Fibroblast of lung (primary cell): ENCODE data around the gene RNASEH2A. TPM values are rescaled to one million over a fixed set of nuclear protein-coding genes. Genes with fewer than 3 reads are reported as not detected.

ENCODE experiments used
- DNase-seq, 2 donors: peaks; one replicate each; pipeline versions ENCODE4 v3.0.0 to v3.0.0-alpha.2; 2010; ENCODE audit warnings: low read depth in 2 of 2
- H2AFZ ChIP-seq: 2 replicates; pipeline ENCODE4 v1.5.1; 2012; ENCODE audit warnings: low read length, control low read depth, inconsistent platforms
- H3K27ac ChIP-seq: 2 replicates; pipeline ENCODE4 v1.5.1; 2011; ENCODE audit warnings: low read length, control low read depth; ENCODE audit not compliant: insufficient read depth
- H3K27me3 ChIP-seq: 2 replicates; pipeline ENCODE4 v1.5.1; 2011; ENCODE audit warnings: mild to moderate bottlenecking, low read length; ENCODE audit not compliant: control insufficient read depth, insufficient read depth
- H3K36me3 ChIP-seq: 2 replicates; pipeline ENCODE4 v1.5.1; 2011; ENCODE audit warnings: low read length; ENCODE audit not compliant: control insufficient read depth, insufficient read depth
- H3K4me1 ChIP-seq: 2 replicates; pipeline ENCODE4 v1.5.1; 2011; ENCODE audit warnings: low read length; ENCODE audit not compliant: control insufficient read depth, insufficient read depth; ENCODE audit errors: extremely low read depth
- H3K4me2 ChIP-seq: 2 replicates; pipeline ENCODE4 v1.5.1; 2011; ENCODE audit warnings: low read length, control low read depth; ENCODE audit not compliant: insufficient read depth; ENCODE audit errors: extremely low read depth
- H3K4me3 ChIP-seq, 4 experiments: fragments of 200-600 bp in 1 of 4; sonication (generic) in 1 of 4; replicated peaks in 1 of 4; 2 replicates each; pipeline ENCODE4 v1.5.1; 2011 to 2016; ENCODE audit warnings: low read length in 4 of 4, low read depth in 3 of 4, mild to moderate bottlenecking in 3 of 4, control low read depth in 2 of 4, inconsistent platforms in 1 of 4, mixed read lengths in 1 of 4; ENCODE audit not compliant: insufficient read depth in 1 of 4; ENCODE audit errors: control extremely low read depth in 1 of 4
- H3K79me2 ChIP-seq: 2 replicates; pipeline ENCODE4 v1.5.1; 2012; ENCODE audit warnings: mild to moderate bottlenecking, low read length, inconsistent platforms; ENCODE audit not compliant: control insufficient read depth, insufficient read depth
- H3K9ac ChIP-seq: 2 replicates; pipeline ENCODE4 v1.5.1; 2011; ENCODE audit warnings: mild to moderate bottlenecking, low read length, control low read depth; ENCODE audit not compliant: insufficient read depth
- H3K9me3 ChIP-seq: 2 replicates; pipeline ENCODE4 v1.5.1; 2012; ENCODE audit warnings: low read depth, low read length; ENCODE audit not compliant: control insufficient read depth, insufficient read depth
- H4K20me1 ChIP-seq: 2 replicates; pipeline ENCODE4 v1.5.1; 2011; ENCODE audit warnings: low read length; ENCODE audit not compliant: control insufficient read depth, insufficient read depth; ENCODE audit errors: extremely low read depth
- CTCF ChIP-seq, 2 donors: IDR thresholded peaks in 1 of 2; conservative IDR thresholded peaks in 1 of 2; 1 replicate in 1 of 2; 2 replicates in 1 of 2; pipeline ENCODE4 v1.5.1; 2011 to 2012; ENCODE audit warnings: low read length in 2 of 2, control low read depth in 1 of 2, inconsistent platforms in 1 of 2, low read depth in 1 of 2, mild to moderate bottlenecking in 1 of 2
- EZH2 ChIP-seq: IDR thresholded peaks from 2 replicates; pipeline ENCODE4 v1.5.1; 2012; ENCODE audit warnings: low read length, control low read depth, mild to moderate bottlenecking; ENCODE audit errors: missing control alignments
- polyA plus RNA-seq, 2 donors: library from polyadenylated mRNA; depleted of rRNA in 1 of 2; stranded (reverse) in 1 of 2; unstranded in 1 of 2; fragments of >200 nt; gene quantifications; 2 replicates each; pipeline ENCODE4 v1.2.1, GENCODE V29; 2011 to 2012; ENCODE audit warnings: missing spikeins in 1 of 2
- total RNA-seq: library from RNA; depleted of rRNA; stranded (reverse); fragments of >200 nt; gene quantifications from 2 replicates; pipeline ENCODE4 v1.2.1, GENCODE V29; 2014

RNASEH2A gene
- total and polyA plus RNA-seq, 2 donors (not counting 1 experiment from before 2014, with no cell fraction given): 8.9 to 14.3 TPM

- no peaks in the 10 kb centered on the region for H3K9me3 ChIP-seq
- H3K36me3 ChIP-seq: no peaks in the 10 kb centered on the region
- H3K9ac ChIP-seq: no peak overlapping the region
- no peak overlapping the region for H3K4me3 ChIP-seq
- no peak for DNase-seq
- H4K20me1 ChIP-seq: no peaks in the 10 kb centered on the region
- H3K79me2 ChIP-seq: no peaks in the 10 kb centered on the region
- no peak overlapping the region for H2AFZ ChIP-seq
- no peak for TF ChIP-seq EZH2
- TF ChIP-seq CTCF (conservative IDR thresholded peaks at IDR 0.05 in 1 of 2, IDR thresholded peaks at IDR 0.05 in 1 of 2; ENCODE audit: low read depth in 1 of 2, low read length in 2 of 2): peak in 1 of 2 donors; percentile 23
- H3K4me2 ChIP-seq: peak overlapping the region; percentile 5
- peaks cover 2% of the 10 kb centered on the region for H3K27me3 ChIP-seq
- no peak overlapping the region for H3K27ac ChIP-seq
- peaks cover 3% of the 10 kb centered on the region for H3K4me1 ChIP-seq
These were observed 19.1 kb downstream of the RNASEH2A start for GRCh38 chr19:12825254-12826131.

GRCh38 chr19:12828494-12828893 lies 22.1 kb downstream of the RNASEH2A start:
- no peak for TF ChIP-seq EZH2
- Histone ChIP-seq H3K27ac (no peak overlapping the region), H3K4me2 (peak overlapping the region; percentile 5), H3K9me3 (no peaks in the 10 kb centered on the region), H3K27me3 (peaks cover 10% of the 10 kb centered on the region), H4K20me1 (no peaks in the 10 kb centered on the region), H2AFZ (no peak overlapping the region), H3K4me1 (peaks cover 3% of the 10 kb centered on the region), H3K9ac (no peak overlapping the region), H3K36me3 (no peaks in the 10 kb centered on the region), H3K79me2 (no peaks in the 10 kb centered on the region), H3K4me3 (no peak overlapping the region)
- DNase-seq: peak in 1 of 2 donors; percentile 21

DNA sequence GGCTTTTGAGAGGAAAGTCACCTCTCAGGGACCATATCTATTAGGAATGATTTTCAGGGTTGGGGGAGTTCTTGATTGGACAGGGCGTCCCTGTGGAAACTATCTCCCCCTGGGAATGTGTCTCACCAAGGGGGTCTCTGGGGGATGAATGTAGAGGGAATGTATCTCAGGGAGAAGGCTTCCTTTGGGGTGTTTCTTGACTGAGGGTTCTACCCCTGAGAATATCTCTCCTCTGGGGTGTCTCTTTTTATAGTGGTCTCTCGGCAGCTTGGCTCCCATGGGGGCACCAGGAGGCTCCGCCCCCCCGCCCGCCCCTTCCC lies 27.0 kb downstream of the RNASEH2A start:
- H3K4me1 ChIP-seq: peaks cover under 1% of the 10 kb centered on the region
- no peak overlapping the region for H3K9ac ChIP-seq
- H3K27ac ChIP-seq: no peak overlapping the region
- H2AFZ ChIP-seq: no peak overlapping the region
- no peaks in the 10 kb centered on the region for H3K36me3 ChIP-seq
- peaks cover 48% of the 10 kb centered on the region for H3K27me3 ChIP-seq
- peak overlapping the region in 1 of 4 experiments; percentile 25 for H3K4me3 ChIP-seq
- no peak overlapping the region for H3K4me2 ChIP-seq
- TF ChIP-seq EZH2 (no peak), CTCF (conservative IDR thresholded peaks at IDR 0.05 in 1 of 2, IDR thresholded peaks at IDR 0.05 in 1 of 2; ENCODE audit: low read depth in 1 of 2, low read length in 2 of 2) (no peak)
- H3K9me3 ChIP-seq: no peaks in the 10 kb centered on the region
- no peak for DNase-seq
- no peaks in the 10 kb centered on the region for H3K79me2 ChIP-seq
- H4K20me1 ChIP-seq: no peaks in the 10 kb centered on the region
